ENCODE data around the gene TSPYL2. TPM values are rescaled to one million over a fixed set of nuclear protein-coding genes. Genes with fewer than 3 reads are reported as not detected.

The TSPYL2 gene
- total RNA-seq, 1 donor = 13.0 TPM

DNA sequence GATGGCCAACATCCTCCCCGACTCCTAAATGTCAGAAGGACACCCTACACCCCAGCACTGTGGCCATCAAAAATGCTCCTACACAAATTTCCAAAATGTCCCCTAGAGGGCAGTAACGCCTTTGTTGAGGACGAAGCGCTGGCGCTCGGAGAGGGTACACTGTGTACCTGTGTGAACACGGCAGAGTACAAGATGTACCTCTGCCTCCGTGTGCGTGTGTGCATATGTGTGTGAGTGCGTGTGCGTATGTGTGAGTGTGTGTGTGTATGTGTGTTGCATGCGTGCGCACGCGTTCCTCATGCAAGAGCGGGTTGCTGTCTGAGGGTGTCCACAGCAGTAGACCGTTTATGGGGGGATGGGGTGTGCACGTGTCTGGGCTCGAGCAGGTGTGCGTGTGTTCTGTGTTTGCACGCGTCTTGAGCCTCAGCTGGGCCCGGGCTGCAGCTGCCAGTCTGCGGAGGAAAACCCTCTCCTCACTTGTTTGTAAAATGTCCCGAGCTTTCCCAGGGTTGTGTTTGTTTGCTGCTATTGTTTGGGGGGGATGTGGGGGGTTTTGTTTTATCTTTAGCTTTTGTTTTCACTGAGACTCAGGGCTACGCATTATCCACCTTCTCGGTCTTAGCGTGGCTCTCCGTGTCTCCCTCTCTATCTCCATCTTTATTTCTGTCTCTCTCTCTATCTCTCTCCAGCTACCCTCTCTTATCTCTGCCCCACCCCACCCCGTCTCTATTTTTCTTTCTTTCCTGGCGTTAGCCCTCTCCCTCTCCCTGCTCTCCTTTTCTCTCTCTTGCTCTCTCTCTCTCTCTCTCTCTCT lies 10.4 kb upstream of the TSPYL2 start:
- peak; percentile 63 for DNase-seq (ENCODE audit: low read depth)
- peak overlapping the region; percentile 32 for H3K4me3 ChIP-seq (ENCODE audit: low read depth, low read length)
- TF ChIP-seq, protein P1, sequence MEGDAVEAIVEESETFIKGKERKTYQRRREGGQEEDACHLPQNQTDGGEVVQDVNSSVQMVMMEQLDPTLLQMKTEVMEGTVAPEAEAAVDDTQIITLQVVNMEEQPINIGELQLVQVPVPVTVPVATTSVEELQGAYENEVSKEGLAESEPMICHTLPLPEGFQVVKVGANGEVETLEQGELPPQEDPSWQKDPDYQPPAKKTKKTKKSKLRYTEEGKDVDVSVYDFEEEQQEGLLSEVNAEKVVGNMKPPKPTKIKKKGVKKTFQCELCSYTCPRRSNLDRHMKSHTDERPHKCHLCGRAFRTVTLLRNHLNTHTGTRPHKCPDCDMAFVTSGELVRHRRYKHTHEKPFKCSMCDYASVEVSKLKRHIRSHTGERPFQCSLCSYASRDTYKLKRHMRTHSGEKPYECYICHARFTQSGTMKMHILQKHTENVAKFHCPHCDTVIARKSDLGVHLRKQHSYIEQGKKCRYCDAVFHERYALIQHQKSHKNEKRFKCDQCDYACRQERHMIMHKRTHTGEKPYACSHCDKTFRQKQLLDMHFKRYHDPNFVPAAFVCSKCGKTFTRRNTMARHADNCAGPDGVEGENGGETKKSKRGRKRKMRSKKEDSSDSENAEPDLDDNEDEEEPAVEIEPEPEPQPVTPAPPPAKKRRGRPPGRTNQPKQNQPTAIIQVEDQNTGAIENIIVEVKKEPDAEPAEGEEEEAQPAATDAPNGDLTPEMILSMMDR (IDR thresholded peaks at IDR 0.05; ENCODE audit: insufficient read depth, low read depth, low read length) = peak; percentile 66

DNA sequence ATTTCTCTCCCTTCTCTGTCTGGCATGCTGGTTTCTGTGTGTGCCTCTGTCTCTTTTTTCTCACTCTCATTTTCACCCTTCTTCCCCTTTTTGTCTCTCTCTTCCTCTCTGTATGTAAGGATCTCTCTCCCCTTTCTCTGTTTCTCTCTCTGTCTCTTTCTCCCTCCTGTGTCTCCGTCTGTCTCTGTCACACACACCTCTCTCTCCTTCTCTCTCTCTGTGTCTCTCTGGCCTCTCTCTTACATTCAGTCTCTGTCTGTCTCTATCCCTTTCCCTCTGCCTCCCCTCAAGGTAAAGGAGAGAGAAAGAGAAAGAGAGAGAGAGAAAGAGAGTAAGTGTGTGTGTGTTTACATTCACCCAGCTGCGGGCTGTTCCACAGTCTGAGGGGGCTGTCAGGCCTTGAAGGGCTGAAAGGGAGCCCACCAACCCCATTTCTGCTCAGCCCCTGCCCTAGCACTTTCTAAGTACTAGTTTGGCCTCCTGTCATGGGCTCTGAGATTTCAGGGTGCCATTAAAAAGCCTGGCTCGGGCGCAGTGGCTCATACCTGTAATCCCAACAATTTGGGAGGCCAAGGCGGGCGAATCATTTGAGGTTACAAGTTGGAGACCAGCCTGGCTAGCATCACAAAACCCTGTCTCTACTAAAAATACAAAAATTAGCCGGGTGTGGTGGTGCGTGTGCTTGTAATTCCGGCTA lies 9.6 kb upstream of the TSPYL2 start:
- H3K4me3 ChIP-seq (ENCODE audit: low read depth, low read length) = no peak overlapping the region
- no peak for DNase-seq (ENCODE audit: low read depth)
- TF ChIP-seq, protein P1 (IDR thresholded peaks at IDR 0.05; ENCODE audit: insufficient read depth, low read depth, low read length) = no peak

DNA sequence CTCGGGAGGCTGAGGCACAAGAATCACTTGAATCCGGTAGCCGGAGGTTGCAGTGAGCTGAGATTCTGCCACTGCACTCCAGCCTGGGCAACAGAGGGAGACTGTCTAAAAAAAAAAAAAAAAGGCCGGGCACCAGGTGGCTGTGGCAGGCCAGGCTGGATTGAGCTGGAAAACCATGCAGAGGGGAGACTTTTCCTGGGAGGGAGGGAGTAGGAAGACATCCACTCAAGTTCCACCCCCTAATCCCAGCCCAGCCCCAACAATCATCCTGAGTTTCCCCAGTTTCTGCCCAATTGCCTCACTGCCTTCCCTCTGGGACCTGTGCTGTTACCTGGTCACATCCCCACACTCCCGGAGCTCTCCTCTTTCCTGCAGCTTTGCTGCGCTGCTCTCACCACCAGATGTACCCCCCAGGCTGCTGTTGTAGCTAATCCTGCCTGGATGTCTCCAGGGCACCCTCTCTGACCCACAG lies 9.0 kb upstream of the TSPYL2 start:
- no peak overlapping the region for H3K4me3 ChIP-seq (ENCODE audit: low read depth, low read length)
- DNase-seq (ENCODE audit: low read depth) = no peak
- TF ChIP-seq, protein P1 (IDR thresholded peaks at IDR 0.05; ENCODE audit: insufficient read depth, low read depth, low read length) = no peak

DNA sequence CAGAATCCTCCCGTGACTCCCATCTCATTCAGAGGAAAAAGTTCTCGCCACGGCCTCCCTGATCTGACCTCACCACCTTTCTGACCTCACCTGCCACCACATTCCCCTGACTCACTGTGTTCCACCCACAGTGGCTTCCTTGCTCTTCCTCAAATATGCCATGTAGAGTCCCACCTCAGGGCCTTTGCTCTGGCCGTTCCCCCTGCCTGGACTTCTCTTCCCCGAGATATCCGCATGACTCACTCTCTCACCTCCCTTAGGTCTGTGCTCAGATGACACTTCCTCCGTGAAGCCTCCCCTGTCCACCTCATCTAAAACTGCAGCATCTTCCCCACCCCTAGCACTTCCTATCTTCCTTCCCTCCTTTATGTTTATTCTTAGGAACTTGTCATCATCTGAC lies 7.2 kb upstream of the TSPYL2 start:
- TF ChIP-seq, protein P1 (IDR thresholded peaks at IDR 0.05; ENCODE audit: insufficient read depth, low read depth, low read length) = no peak

DNA sequence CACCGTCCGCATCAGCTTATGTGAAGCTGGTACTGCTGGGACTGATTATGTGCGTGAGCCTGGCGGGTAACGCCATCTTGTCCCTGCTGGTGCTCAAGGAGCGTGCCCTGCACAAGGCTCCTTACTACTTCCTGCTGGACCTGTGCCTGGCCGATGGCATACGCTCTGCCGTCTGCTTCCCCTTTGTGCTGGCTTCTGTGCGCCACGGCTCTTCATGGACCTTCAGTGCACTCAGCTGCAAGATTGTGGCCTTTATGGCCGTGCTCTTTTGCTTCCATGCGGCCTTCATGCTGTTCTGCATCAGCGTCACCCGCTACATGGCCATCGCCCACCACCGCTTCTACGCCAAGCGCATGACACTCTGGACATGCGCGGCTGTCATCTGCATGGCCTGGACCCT lies 5.5 kb upstream of the TSPYL2 start:
- TF ChIP-seq, protein P1 (IDR thresholded peaks at IDR 0.05; ENCODE audit: insufficient read depth, low read depth, low read length) = no peak
- no peak overlapping the region for H3K4me3 ChIP-seq (ENCODE audit: low read depth, low read length)
- no peak for DNase-seq (ENCODE audit: low read depth)

More for the DNA sequence above, 7.2 kb upstream of the TSPYL2 start:
- no peak for DNase-seq (ENCODE audit: low read depth)
- no peak overlapping the region for H3K4me3 ChIP-seq (ENCODE audit: low read depth, low read length)

DNA sequence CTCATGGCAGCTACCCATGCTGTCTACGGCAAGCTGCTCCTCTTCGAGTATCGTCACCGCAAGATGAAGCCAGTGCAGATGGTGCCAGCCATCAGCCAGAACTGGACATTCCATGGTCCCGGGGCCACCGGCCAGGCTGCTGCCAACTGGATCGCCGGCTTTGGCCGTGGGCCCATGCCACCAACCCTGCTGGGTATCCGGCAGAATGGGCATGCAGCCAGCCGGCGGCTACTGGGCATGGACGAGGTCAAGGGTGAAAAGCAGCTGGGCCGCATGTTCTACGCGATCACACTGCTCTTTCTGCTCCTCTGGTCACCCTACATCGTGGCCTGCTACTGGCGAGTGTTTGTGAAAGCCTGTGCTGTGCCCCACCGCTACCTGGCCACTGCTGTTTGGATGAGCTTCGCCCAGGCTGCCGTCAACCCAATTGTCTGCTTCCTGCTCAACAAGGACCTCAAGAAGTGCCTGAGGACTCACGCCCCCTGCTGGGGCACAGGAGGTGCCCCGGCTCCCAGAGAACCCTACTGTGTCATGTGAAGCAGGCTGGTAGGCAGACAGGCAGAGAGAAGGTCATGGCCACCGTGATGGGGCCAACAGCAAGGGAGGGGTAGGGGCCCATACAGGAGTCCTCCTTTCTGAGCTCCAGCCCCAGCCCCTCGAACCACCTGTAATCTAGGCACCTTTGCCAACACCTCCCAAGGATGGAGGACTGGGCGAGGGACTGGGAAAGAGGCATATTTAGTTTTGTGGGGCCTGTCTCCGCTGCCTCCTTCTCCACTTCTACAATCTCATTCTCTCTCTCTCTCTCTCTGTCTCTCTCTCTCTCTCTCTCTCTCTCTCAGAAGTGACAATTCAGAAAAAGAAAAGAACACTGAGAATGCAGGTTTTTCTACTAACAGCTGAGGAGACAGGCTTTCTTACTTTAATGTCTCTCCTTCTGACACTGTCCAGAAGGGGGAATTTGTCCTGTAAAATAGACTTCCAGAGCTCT lies 4.7 kb upstream of the TSPYL2 start:
- TF ChIP-seq, protein P1 (IDR thresholded peaks at IDR 0.05; ENCODE audit: insufficient read depth, low read depth, low read length) = no peak
- no peak for DNase-seq (ENCODE audit: low read depth)
- no peak overlapping the region for H3K4me3 ChIP-seq (ENCODE audit: low read depth, low read length)

All from fibroblast of villous mesenchyme (primary cell).